NCI-H748 (cell line): Measurements from ENCODE around the gene ITGAL.
"Not testable (repeated sequence)": the region's sequence is repeated elsewhere in the genome, so short reads cannot be mapped to it uniquely, and the experiment has no call there.

ENCODE experiments used
- DNase-seq: peaks from one replicate; lab custom pipeline; 2025; ENCODE audit not compliant: unreplicated experiment; lab: John Stamatoyannopoulos, UW

The ITGAL gene

DNA sequence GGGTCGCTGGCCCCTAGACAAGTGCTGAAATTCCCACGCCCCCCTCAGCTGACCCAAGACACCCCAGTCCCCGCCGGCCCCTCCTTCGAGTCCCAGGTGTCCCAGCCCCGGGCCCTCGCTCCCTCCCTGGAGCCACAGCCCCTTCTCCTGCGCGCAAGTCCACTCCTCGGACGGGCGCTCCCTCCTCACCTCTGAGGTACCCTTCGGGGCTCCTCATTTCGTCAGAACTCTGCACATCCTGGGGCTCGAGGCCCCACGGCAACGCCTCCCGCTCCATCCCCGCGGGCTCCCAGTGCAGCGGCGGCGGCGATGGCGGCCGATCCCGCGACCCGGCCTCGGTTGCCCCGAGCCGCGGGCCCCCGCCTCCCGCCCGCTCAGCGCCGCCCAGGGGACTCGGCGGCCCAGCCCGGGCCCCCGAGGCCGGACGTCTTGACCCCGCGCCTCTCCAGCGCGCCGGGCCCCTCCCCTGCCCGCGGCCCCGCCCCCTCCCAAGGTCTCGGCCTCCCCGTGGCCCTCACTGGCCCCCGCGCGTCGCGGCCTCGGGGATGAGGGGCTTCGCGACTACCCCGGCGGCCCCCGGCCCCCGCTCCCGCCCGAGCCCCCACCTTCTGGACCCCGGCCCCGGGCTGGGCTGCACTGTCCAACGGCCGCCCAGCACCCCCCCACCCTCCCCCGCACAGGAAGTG lies 53.7 kb downstream of the ITGAL start, which contains the start of gene ZNF768:
Gene ZNF768, minus strand, starts transcription at position 430 of the 686 bp plus-strand sequence. Its CDS starts 153 bp downstream, at position 277.
- peak; percentile 59 for DNase-seq

DNA sequence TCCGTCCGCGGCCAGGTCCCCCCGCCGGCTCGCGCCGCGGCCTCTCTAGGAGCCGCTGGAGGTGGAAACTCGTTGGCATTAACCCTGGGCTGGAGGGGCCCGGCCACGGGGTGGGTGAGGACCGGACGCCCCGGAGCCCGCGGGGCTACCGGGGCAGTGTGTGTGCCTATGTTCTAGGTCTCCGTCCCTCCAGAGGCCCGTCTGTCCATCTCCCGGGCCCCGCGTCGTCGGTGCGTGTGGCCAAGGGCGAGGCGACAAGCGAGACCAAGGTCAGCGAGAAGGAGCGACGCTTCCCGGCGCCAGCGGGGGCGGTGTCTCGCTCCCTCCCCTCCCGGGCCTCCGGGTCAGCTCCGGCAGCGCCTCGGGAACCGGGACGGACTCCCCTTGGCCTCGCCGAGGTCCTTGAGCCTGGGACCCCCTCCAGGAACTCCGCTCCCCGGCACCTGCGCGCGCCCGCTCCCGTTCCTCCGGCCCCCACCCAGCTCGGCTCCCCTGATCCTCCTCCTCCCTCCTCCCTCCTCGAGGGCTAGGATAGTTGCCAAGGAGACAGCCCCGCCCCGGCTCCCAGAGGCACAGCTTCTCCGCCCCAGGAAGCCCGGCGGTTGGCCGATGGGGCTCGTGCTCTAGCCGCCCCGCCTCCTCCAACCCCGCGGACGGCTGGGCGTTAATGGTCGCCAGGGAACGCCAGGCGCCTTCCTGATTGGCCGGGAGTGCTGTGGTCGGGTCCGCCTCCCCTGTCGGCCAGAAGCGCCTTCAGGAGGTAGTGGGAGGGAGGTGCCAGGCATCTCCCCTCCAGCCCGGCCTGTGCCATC lies 54.5 kb downstream of the ITGAL start:
- DNase-seq: peak; percentile 97

DNA sequence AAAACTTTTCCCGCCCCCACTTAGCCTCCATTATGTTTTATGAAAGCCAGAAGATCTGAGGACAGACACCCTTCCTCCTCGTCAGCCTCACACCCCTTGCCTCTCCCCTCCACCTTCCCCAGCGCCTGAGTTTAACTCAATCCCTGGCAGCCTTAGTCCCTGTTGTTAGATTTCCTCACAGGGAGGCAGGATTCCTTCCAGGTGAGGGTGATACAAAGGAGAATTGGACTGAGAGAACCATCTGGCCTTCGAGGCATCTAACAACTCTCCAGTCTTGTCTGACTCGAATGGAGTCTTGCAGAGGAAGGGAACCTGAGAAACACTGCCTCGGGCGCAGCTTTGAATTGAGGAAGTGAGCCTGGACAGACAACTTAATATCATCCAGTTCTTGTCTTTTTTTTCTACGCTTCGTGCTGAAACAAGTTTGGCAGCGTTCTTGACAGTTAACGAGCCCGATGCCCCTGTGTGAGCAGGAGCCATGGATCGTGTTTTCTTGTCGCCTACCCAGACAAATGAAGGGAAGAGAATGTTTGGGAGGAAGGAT lies 55.2 kb downstream of the ITGAL start:
- no peak for DNase-seq

DNA sequence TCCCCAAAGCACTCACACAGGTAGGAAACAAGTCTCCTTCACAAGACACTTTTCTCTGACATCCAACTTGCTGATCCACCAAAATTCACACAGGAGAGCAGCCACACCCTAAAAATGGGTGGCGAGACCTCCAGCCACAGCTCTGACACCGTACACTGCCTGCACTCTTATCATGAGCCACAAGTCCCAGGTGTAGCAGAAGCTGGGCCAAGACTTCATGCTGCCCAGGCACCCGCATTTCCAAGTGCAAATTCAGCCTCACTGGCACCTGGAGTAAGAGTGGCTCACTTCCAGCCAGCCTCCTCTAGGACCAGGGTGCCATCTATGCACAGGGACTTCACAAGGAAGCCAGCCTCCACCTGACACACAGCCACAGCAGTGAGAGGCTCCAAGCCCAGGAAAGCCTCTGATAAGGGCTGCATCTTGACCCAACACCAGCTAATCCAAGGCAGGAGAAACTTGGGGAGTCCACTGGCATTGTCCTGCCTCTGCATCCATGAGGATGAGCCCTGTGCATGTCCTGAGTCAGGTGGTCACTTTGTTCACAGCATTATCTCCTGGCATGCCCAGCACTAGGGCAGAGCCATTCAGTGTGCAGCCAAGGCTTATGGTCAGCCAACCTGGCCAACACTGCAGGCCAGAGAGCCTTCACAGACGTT lies 56.4 kb downstream of the ITGAL start:
- no peak for DNase-seq

DNA sequence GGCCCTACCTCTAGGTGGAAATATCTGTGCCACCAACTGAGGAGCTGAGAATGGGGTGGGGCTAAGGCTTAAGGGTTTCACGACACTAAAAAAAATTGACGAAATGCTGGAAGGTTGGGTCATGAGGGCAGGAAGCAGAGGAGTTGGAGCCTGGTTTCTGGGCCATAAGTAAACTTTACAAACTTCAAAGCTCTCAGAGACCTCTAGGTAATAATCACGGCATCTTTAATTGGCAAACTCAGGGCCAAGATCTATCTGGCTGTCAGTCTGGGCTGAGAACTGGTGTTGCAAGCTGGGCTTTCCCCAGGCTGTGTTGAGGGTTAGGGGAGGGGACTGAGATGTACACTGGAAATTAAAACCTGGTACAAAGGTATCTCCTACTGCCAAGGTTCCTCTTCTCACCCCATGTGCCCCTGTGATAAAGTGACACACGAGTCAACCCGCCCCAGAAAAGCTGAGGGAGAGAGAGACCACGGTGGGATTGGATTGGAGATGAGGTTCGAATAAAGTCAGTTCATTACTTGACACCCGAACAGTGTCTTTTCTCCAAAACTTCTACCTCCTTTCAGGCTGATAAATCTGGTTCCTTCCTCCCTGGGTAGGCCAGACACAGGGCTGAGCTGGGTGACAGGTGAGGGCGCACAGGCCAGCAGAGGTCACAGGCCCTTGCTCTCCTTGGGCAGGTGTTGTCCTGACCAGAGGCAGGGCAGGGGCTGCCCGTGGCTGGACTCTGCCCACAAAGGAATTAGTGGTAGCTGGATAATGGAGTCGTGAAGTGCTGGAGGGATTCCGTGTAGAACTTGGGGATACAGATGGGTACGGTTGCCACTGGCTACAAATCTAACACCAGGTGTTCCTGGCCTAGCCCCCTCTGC lies 57.9 kb downstream of the ITGAL start:
- no peak for DNase-seq

DNA sequence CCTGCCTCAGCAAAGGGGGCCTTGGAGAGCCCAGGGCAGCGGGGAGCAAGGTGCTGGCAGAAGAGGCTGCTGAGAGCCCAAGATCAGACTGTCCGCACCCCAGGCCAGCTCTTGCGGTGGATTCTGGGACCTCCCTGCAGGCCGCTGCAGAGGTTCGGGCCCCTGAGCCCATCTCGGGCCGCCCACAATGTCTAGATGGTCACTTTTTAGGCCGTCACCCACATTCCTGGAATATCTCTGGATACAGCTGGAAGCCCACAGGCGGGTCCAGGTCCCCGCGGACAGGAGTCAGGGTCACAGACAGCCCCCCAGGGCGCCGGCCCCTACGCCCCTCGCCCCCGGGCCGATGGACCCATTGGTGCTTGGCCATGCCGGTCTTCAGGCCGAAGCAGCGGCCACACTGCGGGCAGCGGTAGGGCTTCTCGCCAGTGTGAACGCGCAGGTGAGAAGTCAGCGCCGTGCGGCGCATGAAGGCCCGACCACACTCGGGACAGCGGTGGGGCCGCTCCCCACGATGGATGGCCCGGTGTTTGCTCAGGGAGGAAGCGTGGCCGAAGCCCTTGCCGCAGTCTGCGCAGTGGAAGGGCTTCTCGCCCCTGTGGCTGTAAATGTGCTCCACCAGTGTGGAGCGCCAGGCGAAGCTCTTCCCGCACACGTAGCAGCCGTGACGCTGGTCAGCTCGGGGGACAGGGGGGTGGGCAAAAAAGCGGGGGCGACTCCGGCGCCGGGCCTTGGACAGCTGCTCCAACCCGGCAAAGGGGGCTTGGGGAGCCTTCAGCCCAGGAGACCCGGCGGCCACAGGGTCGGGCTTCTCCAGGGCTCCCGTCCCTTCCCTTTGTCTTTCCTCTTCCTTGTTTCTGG lies 60.0 kb downstream of the ITGAL start:
- DNase-seq: no peak

DNA sequence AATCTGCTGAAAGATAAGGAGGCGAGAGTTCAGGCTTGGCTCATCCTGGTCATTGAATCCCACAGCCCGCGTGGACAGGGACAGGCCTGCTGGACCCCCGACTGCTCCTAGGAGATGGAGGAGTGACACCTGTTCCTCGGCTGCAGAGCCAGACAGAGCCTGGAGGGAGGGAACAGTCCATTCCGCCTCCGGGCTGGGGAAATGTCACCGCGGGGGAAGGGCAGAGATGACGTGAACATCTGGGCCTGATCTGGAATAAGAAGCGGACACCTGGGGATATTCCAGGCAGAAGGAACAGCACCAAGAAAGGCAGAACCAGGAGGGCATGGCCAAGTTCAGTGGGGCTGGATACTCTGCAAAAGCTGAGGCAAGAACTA lies 60.6 kb downstream of the ITGAL start:
- DNase-seq: no peak

DNA sequence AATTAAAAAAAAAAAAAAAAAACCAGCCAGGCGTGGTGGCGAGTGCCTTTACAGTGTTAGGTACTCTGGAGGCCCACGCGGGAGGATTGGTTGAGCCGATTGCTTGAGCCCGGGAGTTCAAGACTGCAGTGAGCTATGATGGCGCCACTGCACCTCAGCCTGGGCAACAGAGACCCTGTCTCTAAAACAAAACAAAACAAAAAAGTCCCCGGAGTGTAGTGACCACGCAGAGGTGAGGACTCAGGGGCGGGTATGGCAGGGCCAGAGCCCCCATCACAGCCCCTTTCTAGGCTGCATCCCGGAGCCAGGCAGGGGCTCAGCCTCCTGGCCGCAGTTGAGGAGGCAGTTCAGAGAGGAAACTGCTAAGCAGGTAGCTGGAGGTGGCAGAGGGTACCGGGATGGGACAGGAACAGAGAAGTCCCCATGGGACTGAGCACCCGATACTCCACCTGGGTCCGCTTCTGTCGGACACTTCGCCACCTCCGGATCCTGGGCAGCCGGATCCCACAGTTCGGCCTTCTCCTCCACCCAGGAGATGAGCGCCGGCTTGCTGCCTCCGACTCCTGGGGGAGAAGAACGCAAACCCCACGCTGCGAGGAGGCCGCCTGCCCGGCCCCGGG lies 61.3 kb downstream of the ITGAL start:
- DNase-seq: no peak

DNA sequence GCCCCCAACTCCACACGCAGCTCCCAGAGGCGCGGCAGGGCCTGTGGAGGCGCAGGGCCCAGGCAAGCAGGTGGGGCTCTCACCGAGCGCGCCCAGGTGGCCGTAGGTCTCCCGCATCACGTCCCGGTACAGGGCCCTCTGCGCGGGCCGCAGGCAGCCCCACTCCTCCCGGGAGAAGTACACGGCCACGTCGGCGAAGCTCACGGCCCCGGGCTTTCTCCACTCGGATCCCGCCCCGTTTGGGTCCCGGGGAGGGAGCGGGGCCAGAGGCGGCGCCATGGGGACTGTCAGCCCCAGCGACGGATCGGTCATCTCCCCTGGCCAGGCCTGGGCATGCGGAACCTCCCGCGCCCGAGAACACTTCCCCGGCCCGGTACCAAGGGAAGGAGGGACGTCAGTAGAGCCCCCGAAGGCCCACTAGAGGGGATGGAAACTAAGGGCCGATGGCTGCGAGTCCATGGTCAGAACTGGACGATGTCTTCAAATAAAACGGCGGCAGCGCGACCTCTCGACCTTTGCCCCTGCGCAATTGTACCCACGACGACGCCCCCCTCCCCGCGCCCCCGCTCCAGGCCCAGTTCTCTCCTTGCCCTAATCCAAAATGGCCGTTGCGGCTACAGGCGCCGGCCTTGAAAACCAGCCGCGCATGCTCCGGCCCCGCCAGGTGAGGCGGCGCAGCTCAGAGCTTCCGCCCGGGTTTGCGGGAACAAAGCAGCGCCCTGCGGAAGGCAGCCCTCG lies 62.0 kb downstream of the ITGAL start, which contains the start of gene ZNF747:
Gene ZNF747, minus strand, starts transcription at position 491 of the 738 bp plus-strand sequence. Its CDS starts 179 bp downstream, at position 312.
- DNase-seq: peak; percentile 90

DNA sequence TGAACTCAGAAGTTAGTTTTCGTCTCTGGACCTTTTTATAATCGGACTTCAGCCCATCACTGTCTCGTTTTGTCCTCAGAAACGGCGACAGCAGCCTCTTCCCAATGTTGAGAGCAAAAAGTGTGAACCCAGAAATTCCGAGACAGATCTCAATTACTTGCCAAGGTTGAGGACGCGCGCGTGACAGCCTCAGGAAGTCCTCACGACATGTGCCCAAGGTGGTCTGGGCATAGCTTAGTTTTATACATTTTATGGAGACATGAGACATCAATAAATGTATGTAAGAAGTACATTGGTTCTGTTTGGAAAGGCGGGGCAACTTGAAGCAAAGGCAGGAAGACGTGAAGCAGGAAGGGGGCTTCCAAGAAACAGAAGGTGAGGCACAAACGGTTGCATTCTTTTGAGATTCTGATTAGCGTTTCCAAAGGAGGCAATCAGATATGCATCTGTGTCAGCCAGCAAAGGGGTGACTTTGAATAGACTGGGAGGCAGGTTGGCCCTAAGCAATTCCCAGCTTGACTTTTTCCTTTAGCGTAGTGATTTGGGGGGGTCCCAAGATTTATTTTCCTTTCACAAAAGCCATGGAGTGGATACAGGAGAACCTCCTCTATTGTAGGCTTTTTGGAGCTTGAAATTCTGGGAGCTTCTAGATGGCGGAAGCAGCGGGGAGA lies 62.7 kb downstream of the ITGAL start:
- no peak for DNase-seq

DNA sequence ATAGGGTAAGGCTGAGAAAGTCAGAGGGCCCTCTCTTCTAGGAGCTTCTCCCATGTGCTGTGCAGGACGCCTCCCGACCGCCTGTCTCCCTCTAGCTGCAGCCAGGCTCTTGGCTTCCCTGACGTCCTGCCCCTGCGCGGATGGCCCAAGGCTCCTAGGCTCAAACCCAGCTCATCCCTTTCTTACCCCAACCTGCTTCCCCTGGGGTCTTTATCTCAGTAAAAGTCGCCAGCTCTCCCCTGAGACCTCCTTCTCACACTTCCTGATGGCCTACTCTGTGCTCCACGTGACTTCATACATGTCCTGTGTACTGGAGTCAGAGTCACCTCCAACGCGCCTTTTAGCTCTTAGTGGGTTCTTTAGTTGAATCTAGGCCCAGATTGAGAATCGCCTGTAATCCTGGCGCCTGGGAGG lies 63.2 kb downstream of the ITGAL start:
- DNase-seq: peak; percentile 65

DNA sequence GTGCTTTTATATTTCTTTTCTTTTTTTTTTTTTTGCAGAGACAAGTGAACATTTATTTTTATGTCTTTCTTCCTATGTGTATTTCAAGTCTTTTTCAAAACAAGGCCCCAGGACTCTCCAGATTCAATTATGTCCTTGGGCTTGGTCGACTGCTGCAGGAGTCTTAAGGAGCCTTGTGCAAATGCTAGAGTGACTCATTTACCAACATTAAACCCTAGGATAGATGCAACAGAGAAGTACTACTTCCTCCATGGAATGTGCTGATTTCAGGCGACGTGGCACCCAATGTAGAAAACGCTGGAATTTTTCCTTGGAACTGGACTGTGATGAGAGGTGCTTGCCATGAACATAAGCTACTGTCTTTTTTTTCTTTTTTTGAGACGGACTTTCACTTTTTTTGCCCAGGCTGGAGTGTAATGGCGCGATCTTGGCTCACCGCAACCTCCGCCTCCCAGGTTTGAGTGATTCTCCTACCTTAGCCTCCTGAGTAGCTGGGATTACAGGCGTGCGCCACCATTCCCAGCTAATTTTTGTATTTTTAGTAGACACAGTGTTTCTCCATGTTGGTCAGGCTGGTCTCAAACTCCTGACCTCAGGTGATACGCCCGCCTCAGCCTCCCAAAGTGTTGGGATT lies 64.0 kb downstream of the ITGAL start:
- not testable (repeated sequence) for DNase-seq

DNA sequence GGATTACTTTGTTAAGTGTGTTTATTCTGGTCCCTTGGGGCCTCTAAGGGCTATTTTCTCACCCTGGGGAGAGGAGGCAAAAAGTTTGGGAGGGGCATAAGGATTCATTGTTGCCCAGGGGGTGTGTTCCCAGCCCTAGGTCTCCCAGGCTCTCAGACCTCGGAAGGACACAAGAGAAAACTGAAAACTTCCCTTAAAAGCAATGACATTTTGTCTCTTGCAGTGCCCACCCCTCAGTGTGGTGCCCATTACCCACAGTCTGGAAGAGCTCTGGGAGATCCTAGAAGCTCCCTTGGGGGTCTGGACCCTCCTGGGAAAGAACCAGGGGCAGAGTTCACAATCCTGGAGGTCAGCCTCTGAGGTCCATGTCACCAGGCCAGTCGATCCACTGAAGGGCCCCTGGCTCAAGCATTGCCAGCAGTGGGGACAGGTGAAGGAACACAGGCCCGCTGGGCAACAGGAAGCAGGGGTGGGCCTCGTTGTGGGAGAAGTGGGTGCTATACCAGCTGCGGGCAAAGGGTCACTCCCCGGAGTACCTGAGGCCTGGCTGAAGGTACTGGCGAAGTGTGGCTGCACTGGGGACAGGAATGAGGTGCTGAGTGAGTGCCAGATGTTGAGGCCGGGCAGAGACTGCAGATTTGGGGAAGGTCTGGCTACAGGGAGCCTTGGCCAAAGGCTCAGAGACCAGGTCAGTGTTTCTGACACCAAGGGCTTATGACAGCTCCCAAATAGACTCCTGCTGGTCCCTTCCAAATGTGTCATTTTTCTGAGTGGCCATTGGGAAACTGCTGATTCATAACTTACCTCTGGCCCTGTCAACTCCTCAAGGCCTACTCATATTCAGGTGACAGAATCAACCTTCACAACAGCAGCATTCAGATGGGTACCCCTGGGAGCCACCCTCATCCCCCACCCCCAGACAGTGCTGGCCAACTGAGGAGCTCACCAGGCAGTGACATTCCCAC lies 66.7 kb downstream of the ITGAL start:
- no peak for DNase-seq

DNA sequence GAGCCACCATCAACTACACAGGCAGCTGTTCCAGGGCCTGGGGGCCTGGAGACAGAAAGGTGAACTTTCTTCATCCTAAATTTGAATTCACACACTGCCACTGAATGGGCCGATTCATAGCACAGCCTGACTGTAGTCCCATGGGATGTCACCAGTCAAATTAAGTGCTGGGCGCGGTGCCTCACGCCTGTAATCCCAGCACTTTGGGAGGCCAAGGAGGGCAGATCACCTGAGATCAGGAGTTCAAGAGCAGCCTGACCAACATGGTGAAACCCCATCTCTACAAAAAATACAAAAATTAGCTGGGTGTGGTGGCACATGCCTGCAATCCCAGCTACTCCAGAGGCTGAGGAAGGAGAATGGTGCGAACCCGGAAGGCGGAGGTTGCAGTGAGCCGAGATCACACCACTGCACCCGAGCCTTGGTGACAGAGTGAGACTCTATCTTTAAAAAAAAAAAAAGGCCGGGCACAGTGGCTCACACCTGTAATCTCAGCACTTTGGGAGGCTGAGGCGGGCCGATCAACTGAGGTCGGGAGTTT lies 67.5 kb downstream of the ITGAL start:
- not testable (repeated sequence) for DNase-seq

DNA sequence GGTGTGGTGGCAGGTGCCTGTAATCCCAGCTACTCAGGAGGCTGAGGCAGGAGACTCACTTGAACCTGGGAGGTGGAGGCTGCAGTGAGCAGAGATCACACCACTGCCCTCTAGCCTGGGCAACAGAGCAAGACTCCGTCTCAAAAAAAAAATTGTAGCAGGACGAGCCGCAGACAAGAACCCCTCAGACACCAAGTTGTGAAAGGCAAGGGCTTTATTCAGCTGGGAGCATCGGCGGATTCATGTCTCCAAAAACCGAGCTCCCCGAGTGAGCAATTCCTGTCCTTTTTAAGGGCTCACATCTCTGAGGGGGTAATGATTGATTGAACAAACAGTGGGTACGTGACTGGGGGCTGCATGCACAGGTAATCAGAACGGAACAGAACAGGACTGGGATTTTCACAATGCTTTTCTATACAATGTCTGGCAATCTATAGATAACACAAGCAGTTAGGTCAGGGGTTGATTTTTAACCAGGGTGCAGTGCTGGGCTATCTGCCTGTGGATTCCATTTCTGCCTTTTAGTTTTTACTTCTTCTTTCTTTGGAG lies 68.4 kb downstream of the ITGAL start:
- not testable (repeated sequence) for DNase-seq
